H9 (cell line): ENCODE results near the gene MITF. TPM values are rescaled to one million over a fixed set of nuclear protein-coding genes. Genes with fewer than 3 reads are reported as not detected.

Experiments
- DNase-seq: peaks from one replicate; pipeline ENCODE4 v3.0.0-alpha.2; 2017
- H2AFZ ChIP-seq: one replicate; pipeline ENCODE4 v1.6.1; 2013; ENCODE audit warnings: mild to moderate bottlenecking, low read length, control low read depth, moderate library complexity
- H2AK5ac ChIP-seq: 2 replicates; pipeline ENCODE4 v1.6.1; 2013; ENCODE audit warnings: low read length, control low read depth, mixed read lengths; ENCODE audit not compliant: insufficient read length
- H2BK120ac ChIP-seq: one replicate; pipeline ENCODE4 v1.6.1; 2013; ENCODE audit warnings: low read depth, mild to moderate bottlenecking, low read length, control low read depth, inconsistent platforms; ENCODE audit not compliant: poor library complexity, severe bottlenecking
- H2BK12ac ChIP-seq: 2 replicates; pipeline ENCODE4 v1.6.1; 2013; ENCODE audit warnings: low read length, control low read depth, mixed read lengths, low read depth; ENCODE audit not compliant: insufficient read length
- H2BK15ac ChIP-seq: 2 replicates; pipeline ENCODE4 v1.6.1; 2013; ENCODE audit warnings: low read depth, low read length, control low read depth
- H2BK20ac ChIP-seq: one replicate; pipeline ENCODE4 v1.6.1; 2013; ENCODE audit warnings: low read depth, mild to moderate bottlenecking, low read length, control low read depth, inconsistent platforms; ENCODE audit not compliant: poor library complexity, severe bottlenecking
- H2BK5ac ChIP-seq: 2 replicates; pipeline ENCODE4 v1.6.1; 2013; ENCODE audit warnings: low read length, control low read depth, mixed read lengths; ENCODE audit not compliant: insufficient read length
- H3K14ac ChIP-seq: 2 replicates; pipeline ENCODE4 v1.6.1; 2013; ENCODE audit warnings: low read length, control low read depth; ENCODE audit not compliant: insufficient read depth
- H3K18ac ChIP-seq: 2 replicates; pipeline ENCODE4 v1.6.1; 2013; ENCODE audit warnings: low read depth, mild to moderate bottlenecking, mixed read lengths, low read length, control low read depth; ENCODE audit not compliant: insufficient read length
- H3K23ac ChIP-seq: 2 replicates; pipeline ENCODE4 v1.6.1; 2013; ENCODE audit warnings: low read length, control low read depth, mixed read lengths, low read depth; ENCODE audit not compliant: insufficient read length
- H3K23me2 ChIP-seq: 2 replicates; pipeline ENCODE4 v1.6.1; 2013; ENCODE audit warnings: low read depth, mild to moderate bottlenecking, mixed read lengths, low read length, control low read depth; ENCODE audit not compliant: insufficient read length, poor library complexity, severe bottlenecking
- H3K27ac ChIP-seq: 2 replicates; pipeline ENCODE4 v1.5.1; 2013; ENCODE audit warnings: low read length, control low read depth, mixed read lengths, low read depth; ENCODE audit not compliant: insufficient read length
- H3K27me3 ChIP-seq: 2 replicates; pipeline ENCODE4 v1.6.1; 2013; ENCODE audit warnings: low read length, control low read depth, inconsistent platforms; ENCODE audit not compliant: insufficient read depth
- H3K4ac ChIP-seq: 2 replicates; pipeline ENCODE4 v1.6.1; 2013; ENCODE audit warnings: low read depth, mild to moderate bottlenecking, control low read depth, inconsistent platforms, low read length, moderate library complexity
- H3K4me1 ChIP-seq: 2 replicates; pipeline ENCODE4 v1.6.1; 2013; ENCODE audit warnings: low read length, control low read depth, inconsistent platforms; ENCODE audit not compliant: insufficient read depth
- H3K4me2 ChIP-seq: 2 replicates; pipeline ENCODE4 v1.6.1; 2013; ENCODE audit warnings: low read length, control low read depth, mixed read lengths; ENCODE audit not compliant: insufficient read length, insufficient read depth
- H3K56ac ChIP-seq: 2 replicates; pipeline ENCODE4 v1.6.1; 2013; ENCODE audit warnings: low read depth, mild to moderate bottlenecking, mixed read lengths, low read length, control low read depth; ENCODE audit not compliant: insufficient read length
- H3K79me1 ChIP-seq: 2 replicates; pipeline ENCODE4 v1.6.1; 2013; ENCODE audit warnings: low read depth, mild to moderate bottlenecking, moderate library complexity, low read length, control low read depth, inconsistent platforms; ENCODE audit not compliant: insufficient read depth, poor library complexity, severe bottlenecking
- H3K79me2 ChIP-seq: 2 replicates; pipeline ENCODE4 v1.6.1; 2013; ENCODE audit warnings: low read length, control low read depth, inconsistent platforms; ENCODE audit not compliant: insufficient read depth
- H3K9ac ChIP-seq: 2 replicates; pipeline ENCODE4 v1.6.1; 2013; ENCODE audit warnings: low read length, control low read depth, mixed read lengths; ENCODE audit not compliant: insufficient read length; ENCODE audit errors: extremely low read depth
- H3K9me3 ChIP-seq: one replicate; pipeline ENCODE4 v1.6.1; 2013; ENCODE audit warnings: low read depth, low read length, inconsistent platforms; ENCODE audit not compliant: control insufficient read depth
- H3T11ph ChIP-seq: one replicate; pipeline ENCODE4 v1.6.1; 2013; ENCODE audit warnings: mild to moderate bottlenecking, low read length, control low read depth, inconsistent platforms
- H4K20me1 ChIP-seq: one replicate; pipeline ENCODE4 v1.6.1; 2013; ENCODE audit not compliant: control insufficient read depth, insufficient read length, insufficient read depth
- H4K5ac ChIP-seq: 2 replicates; pipeline ENCODE4 v1.6.1; 2013; ENCODE audit warnings: low read depth, mild to moderate bottlenecking, mixed read lengths, low read length, control low read depth; ENCODE audit not compliant: insufficient read length
- H4K8ac ChIP-seq: replicated peaks from 2 replicates; pipeline ENCODE4 v1.6.1; 2013; ENCODE audit warnings: low read length, control low read depth, mixed read lengths, low read depth; ENCODE audit not compliant: insufficient read length
- H4K91ac ChIP-seq: 2 replicates; pipeline ENCODE4 v1.6.1; 2013; ENCODE audit warnings: low read depth, mild to moderate bottlenecking, moderate library complexity, mixed read lengths, low read length, control low read depth; ENCODE audit not compliant: insufficient read length
- H3K27ac Mint-ChIP-seq, 3 experiments: 2 replicates in 2 of 3; 3 replicates in 1 of 3; pipeline ENCODE4 v1.8.0; 2020 to 2021; ENCODE audit warnings: mixed read lengths in 3 of 3, mild to moderate bottlenecking in 1 of 3, moderate library complexity in 1 of 3
- H3K27me3 Mint-ChIP-seq: 2 replicates; pipeline ENCODE4 v1.8.0; 2021; ENCODE audit warnings: low read depth, mild to moderate bottlenecking, moderate library complexity, mixed read lengths
- H3K36me3 Mint-ChIP-seq, 3 experiments: 2 replicates in 2 of 3; 3 replicates in 1 of 3; pipeline ENCODE4 v1.8.0; 2020 to 2021; ENCODE audit warnings: low read depth in 3 of 3, mixed read lengths in 3 of 3; ENCODE audit not compliant: insufficient read depth in 1 of 3
- H3K4me1 Mint-ChIP-seq, 2 experiments: 2 replicates each; pipeline ENCODE4 v1.8.0; 2020; ENCODE audit warnings: mixed read lengths in 2 of 2
- H3K4me3 Mint-ChIP-seq, 2 experiments: 2 replicates in 1 of 2; 3 replicates in 1 of 2; pipeline ENCODE4 v1.8.0; 2020 to 2021; ENCODE audit warnings: mild to moderate bottlenecking in 2 of 2, mixed read lengths in 2 of 2, moderate library complexity in 1 of 2
- H3K9me3 Mint-ChIP-seq, 2 experiments: 2 replicates in 1 of 2; 3 replicates in 1 of 2; pipeline ENCODE4 v1.8.0; 2020; ENCODE audit warnings: mild to moderate bottlenecking in 2 of 2, mixed read lengths in 2 of 2, moderate library complexity in 1 of 2
- WGBS: extraction: QIAGEN DNeasy Blood & Tissue Kit; methylation state at CpG from one replicate; pipeline ENCODE4 v1.1.7; 2013; ENCODE audit warnings: missing lambda C conversion rate, low lambda C conversion rate, mixed read lengths; ENCODE audit not compliant: insufficient read length; ENCODE audit errors: extremely low coverage; 5-methylcytosine and 5-hydroxymethylcytosine counted together
- total RNA-seq: library from RNA; stranded (reverse); gene quantifications from 2 replicates; pipeline ENCODE4 v1.2.1, GENCODE V29; 2021
- TF ChIP-seq, protein P1 (sequence below): fragments of 200-600 bp; sonication (generic); conservative IDR thresholded peaks from 3 replicates; pipeline ENCODE4 v1.8.0; 2021; ENCODE audit warnings: antibody characterized with exemption, mild to moderate bottlenecking

Gene MITF
- total RNA-seq, 1 experiment from 2014 or later = 0.81 TPM

- Histone ChIP-seq H3K9ac (no peak overlapping the region), H4K20me1 (no peaks in the 10 kb centered on the region), H3K79me1 (no peaks in the 10 kb centered on the region), H3K79me2 (no peaks in the 10 kb centered on the region), H2AK5ac (no peak overlapping the region), H3T11ph (no peak overlapping the region), H3K23me2 (no peaks in the 10 kb centered on the region), H3K27ac (no peak overlapping the region), H3K4ac (no peak overlapping the region), H2BK15ac (no peak overlapping the region), H3K18ac (no peak overlapping the region), H2BK5ac (no peak overlapping the region), H2BK120ac (no peak overlapping the region), H3K23ac (no peak overlapping the region), H2BK12ac (no peak overlapping the region), H4K91ac (no peak overlapping the region), H2BK20ac (no peak overlapping the region), H3K9me3 (no peaks in the 10 kb centered on the region), H3K4me2 (no peak overlapping the region), H4K5ac (no peak overlapping the region), H2AFZ (no peak overlapping the region), H3K27me3 (no peaks in the 10 kb centered on the region), H3K4me1 (no peaks in the 10 kb centered on the region), H3K56ac (no peak overlapping the region), H3K14ac (no peak overlapping the region; the same call in 1 of the 2 replicates), H4K8ac (no peak overlapping the region)
- H3K27me3 Mint-ChIP-seq = peaks cover 3% of the 10 kb centered on the region; the same call in 1 of the 2 replicates
- TF ChIP-seq, protein P1, sequence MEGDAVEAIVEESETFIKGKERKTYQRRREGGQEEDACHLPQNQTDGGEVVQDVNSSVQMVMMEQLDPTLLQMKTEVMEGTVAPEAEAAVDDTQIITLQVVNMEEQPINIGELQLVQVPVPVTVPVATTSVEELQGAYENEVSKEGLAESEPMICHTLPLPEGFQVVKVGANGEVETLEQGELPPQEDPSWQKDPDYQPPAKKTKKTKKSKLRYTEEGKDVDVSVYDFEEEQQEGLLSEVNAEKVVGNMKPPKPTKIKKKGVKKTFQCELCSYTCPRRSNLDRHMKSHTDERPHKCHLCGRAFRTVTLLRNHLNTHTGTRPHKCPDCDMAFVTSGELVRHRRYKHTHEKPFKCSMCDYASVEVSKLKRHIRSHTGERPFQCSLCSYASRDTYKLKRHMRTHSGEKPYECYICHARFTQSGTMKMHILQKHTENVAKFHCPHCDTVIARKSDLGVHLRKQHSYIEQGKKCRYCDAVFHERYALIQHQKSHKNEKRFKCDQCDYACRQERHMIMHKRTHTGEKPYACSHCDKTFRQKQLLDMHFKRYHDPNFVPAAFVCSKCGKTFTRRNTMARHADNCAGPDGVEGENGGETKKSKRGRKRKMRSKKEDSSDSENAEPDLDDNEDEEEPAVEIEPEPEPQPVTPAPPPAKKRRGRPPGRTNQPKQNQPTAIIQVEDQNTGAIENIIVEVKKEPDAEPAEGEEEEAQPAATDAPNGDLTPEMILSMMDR = no peak
- no peak for DNase-seq
- H3K4me1 Mint-ChIP-seq = no peaks in the 10 kb centered on the region; a peak in 1 of 4 replicates
- H3K36me3 Mint-ChIP-seq = no peaks in the 10 kb centered on the region
- WGBS = no CpG with 5 or more reads among the region's 2 CpGs
- H3K27ac Mint-ChIP-seq = no peak overlapping the region
- H3K4me3 Mint-ChIP-seq = no peak overlapping the region
- H3K9me3 Mint-ChIP-seq = no peaks in the 10 kb centered on the region
These were observed 22.9 kb downstream of the MITF start for GRCh38 chr3:69761896-69762767.
